ENCODE measurements around the gene UBAC2.

DNA sequence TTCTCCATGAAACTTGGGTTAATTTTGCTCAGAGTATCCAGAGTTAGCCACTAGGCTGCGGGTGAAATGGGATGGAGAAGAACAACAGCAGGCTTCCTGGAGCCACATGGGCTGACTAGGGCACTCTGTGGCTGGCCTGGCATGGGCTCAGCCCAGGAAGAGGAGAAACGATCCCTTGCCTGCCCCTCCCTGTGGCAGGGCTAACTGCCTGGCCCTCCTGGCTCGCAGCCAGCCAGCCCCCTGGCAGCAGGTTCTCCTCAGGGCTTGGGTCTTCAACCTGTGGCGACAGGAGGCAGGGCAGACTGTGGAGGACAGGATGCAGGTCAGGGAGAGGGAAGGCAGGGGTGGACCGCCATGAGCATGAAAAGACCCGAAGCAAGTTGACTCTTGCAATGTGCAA, 185.3 kb downstream of the UBAC2 start:
- TF ChIP-seq ARNT (IDR thresholded peaks at IDR 0.05) = no peak
- TF ChIP-seq FOXK2 (IDR thresholded peaks at IDR 0.05) = no peak
- TF ChIP-seq FOXA1 (IDR thresholded peaks at IDR 0.05) = no peak
- TF ChIP-seq, protein P1, sequence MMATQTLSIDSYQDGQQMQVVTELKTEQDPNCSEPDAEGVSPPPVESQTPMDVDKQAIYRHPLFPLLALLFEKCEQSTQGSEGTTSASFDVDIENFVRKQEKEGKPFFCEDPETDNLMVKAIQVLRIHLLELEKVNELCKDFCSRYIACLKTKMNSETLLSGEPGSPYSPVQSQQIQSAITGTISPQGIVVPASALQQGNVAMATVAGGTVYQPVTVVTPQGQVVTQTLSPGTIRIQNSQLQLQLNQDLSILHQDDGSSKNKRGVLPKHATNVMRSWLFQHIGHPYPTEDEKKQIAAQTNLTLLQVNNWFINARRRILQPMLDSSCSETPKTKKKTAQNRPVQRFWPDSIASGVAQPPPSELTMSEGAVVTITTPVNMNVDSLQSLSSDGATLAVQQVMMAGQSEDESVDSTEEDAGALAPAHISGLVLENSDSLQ (IDR thresholded peaks at IDR 0.05) = no peak
